Head of caudate nucleus (tissue), 42 donors: ENCODE data around the gene KMT2B.
"Not testable (repeated sequence)": the region's sequence is repeated elsewhere in the genome, so short reads cannot be mapped to it uniquely, and the experiment has no call there.

Experiments
- DNase-seq, 42 donors: peaks; one replicate each; pipeline versions ENCODE4 v3.0.0 to v3.0.0-alpha.2; 2020 to 2021; ENCODE audit warnings: mixed read lengths in 7 of 42
- intact Hi-C: fragments of 100-400 bp; cut with DNase I; formaldehyde crosslinking; loops from one replicate; pipeline ENCODE4 v1.15.0; 2022

KMT2B gene

GRCh38 chr19:35722461-35722860, 4.7 kb downstream of the KMT2B start:
- intact Hi-C loops = no loop called here
- DNase-seq = no peak

DNA sequence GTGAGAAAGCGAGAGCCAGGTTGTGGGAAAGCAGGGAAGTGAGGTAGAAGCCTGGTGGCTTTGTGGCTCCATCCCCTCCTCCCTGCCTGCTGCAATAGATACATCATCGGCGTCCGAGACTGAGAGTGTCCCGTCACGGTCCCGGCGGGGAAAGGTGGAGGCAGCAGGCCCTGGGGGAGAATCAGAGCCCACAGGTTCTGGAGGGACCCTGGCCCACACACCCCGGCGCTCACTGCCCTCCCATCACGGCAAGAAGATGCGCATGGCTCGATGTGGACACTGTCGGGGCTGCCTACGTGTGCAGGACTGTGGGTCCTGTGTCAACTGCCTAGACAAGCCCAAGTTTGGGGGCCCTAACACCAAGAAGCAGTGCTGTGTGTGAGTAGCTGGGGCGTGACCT, 5.1 kb downstream of the KMT2B start:
- intact Hi-C loops = no loop called here
- no peak for DNase-seq

- DNase-seq = no peak
- intact Hi-C loops = no loop called here
Measured at GRCh38 chr19:35723671-35724070, 5.9 kb downstream of the KMT2B start.

DNA sequence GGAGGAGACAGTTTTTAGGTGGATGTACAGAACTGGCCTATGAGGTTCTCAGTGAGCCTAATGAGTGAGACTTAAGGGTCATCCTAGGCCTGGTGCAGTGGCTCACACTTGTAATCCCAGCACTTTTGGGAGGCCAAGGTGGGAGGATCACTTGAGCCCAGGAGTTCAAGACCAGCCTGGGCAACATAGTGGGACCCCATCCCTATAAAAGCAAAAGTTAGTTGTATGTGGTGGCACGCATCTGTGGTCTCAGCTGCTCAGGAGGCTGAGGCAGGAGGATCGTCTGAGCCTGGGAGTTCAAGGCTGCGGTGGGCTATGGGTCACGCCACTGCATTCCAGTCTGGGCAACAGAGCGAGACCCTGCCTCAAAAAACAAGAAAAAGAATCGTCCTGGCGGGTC, 6.3 kb downstream of the KMT2B start:
- intact Hi-C loops, DNase-seq: not testable (repeated sequence)

DNA sequence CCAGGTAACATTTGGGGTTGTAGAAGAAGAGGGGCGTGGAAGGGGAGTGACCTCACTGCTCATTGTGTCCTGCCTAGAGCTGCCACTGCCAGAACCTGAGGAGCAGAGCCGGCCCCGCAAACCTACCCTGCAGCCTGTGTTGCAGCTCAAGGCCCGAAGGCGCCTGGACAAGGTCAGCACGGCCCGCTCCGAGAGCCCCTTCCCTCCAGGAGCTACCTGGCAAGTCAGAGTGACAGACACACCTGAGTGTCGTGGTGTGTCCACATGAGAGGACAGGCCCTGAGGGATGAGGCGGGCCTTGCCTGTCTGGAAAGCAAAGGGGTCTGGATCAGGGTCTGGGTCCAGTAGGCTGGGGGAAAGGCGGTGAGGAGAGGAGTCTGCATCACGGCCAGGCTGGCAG, 6.8 kb downstream of the KMT2B start:
- intact Hi-C loops = no loop called here
- no peak for DNase-seq

DNA sequence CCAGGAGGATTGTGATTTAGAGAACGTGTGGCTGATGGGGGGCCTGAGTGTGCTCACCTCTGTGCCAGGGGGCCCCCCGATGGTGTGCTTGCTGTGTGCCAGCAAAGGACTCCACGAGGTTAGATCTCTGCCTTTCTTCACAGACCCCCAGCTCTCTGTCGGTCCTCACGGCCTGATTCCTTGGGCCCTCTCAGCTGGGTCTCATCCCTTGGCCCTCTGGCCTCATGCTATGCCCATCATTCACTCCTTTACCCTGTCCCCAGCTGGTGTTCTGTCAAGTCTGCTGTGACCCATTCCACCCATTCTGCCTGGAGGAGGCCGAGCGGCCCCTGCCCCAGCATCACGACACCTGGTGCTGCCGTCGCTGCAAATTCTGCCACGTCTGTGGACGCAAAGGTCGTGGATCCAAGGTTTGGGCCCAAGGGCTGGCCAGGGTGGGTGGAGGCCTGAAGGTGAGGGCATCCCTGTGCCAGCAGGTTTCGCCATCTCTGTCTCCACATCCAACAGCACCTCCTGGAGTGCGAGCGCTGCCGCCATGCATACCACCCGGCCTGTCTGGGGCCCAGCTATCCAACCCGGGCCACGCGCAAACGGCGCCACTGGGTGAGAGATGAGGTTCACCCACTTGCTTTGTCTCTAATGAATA, 7.5 kb downstream of the KMT2B start:
- intact Hi-C loops = no loop called here
- no peak for DNase-seq

DNA sequence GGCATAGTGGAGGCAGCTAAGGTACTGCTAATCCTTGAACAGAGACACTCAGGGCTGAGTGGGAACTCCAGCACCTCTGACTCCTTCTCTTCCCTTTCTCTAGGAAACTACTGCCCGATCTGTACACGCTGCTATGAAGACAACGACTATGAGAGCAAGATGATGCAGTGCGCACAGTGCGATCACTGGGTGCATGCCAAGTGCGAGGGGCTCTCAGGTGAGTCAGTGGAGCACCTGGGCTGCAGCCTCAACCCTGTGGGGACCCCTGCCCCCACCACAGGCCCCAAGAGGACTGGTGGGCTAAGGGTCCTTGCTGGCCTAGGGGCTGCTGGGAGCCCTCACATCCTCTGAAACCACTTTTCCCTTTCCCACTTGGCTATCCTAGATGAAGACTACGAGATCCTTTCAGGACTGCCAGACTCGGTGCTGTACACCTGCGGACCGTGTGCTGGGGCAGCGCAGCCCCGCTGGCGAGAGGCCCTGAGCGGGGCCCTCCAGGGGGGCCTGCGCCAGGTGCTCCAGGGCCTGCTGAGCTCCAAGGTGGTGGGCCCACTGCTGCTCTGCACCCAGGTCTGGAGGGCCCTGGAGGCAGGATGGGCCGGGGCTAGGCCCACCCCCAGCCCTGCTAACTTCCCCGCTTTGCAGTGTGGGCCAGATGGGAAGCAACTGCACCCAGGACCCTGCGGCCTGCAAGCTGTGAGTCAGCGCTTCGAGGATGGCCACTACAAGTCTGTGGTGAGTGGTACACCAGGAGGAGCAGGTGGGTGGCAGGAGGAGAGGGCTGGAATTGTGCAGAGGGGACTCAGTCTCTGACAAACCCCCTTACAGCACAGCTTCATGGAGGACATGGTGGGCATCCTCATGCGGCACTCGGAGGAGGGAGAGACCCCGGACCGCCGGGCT, 9.5 kb downstream of the KMT2B start:
- DNase-seq = no peak
- intact Hi-C loops = no loop called here

DNA sequence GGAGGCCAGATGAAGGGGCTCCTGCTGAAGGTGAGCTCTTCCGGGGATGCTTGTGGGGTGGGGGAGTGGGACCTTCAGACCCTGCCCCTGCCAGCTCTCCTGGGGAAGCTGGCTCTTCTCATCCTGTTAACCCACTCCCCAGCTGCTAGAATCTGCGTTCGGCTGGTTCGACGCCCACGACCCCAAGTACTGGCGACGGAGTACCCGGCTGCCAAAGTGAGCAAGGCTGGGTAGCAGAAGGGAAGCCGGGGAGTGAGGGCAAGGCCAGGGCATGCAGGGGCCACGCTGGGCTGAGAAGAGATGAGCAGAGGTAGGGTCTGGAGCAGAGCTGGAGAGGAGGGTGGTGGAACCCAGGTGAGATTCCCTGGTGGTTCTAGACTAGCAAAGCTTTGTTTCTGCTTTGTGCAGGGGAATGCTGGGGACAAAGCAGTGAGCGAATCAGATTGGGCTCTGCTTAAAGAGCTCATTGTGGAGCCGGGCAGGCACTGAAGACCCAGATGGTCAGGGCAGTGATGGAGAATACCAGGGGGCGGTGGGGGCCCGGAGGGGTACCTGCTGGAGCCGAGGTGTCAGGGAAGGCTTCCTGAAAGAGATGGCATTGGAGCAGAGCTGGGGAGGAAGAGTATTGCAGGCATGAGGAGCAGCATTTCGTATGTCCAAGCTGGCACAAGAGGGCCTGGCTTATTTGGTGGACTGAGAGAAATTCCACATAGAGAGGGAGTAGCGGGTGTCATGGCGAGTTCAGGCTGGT, 10.3 kb downstream of the KMT2B start:
- no peak for DNase-seq
- intact Hi-C loops = no loop called here

- intact Hi-C loops = no loop called here
- no peak for DNase-seq
Measured at GRCh38 chr19:35729021-35729420, 11.2 kb downstream of the KMT2B start.

GRCh38 chr19:35729763-35730162, 12.0 kb downstream of the KMT2B start:
- intact Hi-C loops = no loop called here
- no peak for DNase-seq

DNA sequence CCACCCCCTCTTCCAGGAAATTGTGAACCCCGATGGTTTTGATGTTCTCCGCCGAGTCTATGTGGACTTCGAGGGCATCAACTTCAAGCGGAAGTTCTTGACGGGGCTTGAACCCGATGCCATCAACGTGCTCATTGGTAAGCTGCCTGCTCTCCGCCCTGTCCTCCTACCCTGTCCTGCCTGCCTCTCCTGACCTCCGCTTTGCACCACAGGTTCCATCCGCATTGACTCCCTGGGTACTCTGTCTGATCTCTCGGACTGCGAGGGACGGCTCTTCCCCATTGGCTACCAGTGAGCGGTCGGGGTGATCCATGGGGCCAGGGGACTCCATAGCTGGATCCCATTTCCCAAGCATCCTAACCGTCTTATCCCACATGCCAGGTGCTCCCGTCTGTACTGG, 12.5 kb downstream of the KMT2B start:
- DNase-seq = no peak

DNA sequence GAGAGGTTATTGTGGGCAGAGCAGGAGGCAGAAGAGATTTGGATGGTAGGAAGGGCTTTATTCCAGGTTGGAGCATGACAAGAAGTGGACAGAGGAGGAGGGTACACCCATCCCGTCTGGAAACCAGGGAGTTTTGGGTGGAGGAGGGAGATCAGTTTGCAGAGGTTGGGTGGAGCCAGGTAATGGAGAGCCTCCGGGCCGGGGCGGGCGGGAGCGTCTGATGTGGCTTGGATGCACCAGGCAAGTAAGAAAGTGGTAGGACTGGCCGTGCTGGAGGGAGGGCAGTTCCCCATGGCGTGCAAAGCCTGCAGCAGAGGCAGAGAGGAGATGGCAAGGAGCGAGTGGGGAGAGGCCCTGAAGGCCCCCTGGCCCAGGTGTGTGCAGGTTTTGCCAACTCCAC, 13.6 kb downstream of the KMT2B start:
- intact Hi-C loops = no loop called here
- DNase-seq = no peak

More for the DNA sequence above, 12.5 kb downstream of the KMT2B start:
- intact Hi-C loops = no loop called here

GRCh38 chr19:35731779-35732405, 14.1 kb downstream of the KMT2B start:
- no peak for DNase-seq
- intact Hi-C loops = no loop called here

GRCh38 chr19:35732540-35733179, 14.9 kb downstream of the KMT2B start:
- intact Hi-C loops = no loop called here
- no peak for DNase-seq

DNA sequence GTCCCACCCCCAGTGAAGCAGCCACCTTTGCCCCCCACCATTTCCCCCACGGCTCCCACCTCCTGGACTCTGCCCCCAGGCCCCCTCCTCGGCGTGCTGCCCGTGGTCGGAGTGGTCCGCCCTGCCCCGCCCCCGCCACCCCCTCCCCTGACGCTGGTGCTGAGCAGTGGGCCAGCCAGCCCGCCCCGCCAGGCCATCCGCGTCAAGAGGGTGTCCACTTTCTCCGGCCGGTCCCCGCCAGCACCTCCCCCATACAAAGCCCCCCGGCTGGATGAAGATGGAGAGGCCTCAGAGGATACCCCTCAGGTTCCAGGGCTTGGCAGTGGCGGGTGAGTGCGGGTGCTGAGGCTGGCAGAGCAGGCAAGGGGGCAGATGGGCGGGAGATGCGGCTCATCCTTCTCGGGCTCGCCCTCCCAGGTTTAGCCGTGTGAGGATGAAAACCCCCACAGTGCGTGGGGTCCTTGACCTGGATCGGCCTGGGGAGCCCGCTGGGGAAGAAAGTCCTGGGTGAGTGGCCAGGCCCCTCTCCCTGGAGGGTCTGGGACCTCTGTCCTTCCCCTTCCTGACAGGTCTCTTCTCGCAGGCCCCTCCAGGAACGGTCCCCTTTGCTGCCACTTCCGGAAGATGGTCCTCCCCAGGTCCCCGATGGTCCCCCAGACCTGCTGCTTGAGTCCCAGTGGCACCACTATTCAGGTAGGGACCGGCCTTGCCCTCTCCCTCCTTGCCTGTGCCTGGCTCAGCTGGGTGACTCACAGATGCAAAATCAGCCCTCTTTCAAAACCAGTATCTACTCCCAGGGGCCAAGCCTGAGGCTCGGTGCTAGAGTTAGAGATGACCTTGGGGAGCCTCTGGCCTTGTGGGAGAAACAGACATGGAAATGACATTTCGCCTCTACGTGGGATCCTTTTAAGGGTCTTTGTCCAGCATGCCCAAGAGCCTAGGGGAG, 15.7 kb downstream of the KMT2B start:
- DNase-seq = no peak
- intact Hi-C loops = no loop called here

GRCh38 chr19:35734273-35734672, 16.5 kb downstream of the KMT2B start:
- no peak for DNase-seq
- intact Hi-C loops = no loop called here

GRCh38 chr19:35734889-35735288, 17.1 kb downstream of the KMT2B start:
- no peak for DNase-seq
- intact Hi-C loops = no loop called here
